K562 (cell line): ENCODE measurements around the gene KIF14. TPM values are rescaled to one million over a fixed set of nuclear protein-coding genes. Genes with fewer than 3 reads are reported as not detected.
A peak's percentile ranks its signal among the peaks of the same experiment; 100 is the strongest.

Source experiments
- ATAC-seq: fragments of 200-7000 bp; cut with Tn5 transposase; 3 replicates; pipeline ENCODE4 v1.9.1; 2020; ENCODE audit warnings: moderate library complexity
- BruUV-seq: library from RNA; stranded (reverse); fragments of 400-500 nt; replicated peaks from 2 replicates; lab custom pipeline; 2021; lab: Mats Ljungman, UMichigan
- CTCF ChIA-PET: fragments of 300-600 bp; formaldehyde crosslinking; extraction: SDS; loops from one replicate; lab custom pipeline; 2021; ENCODE audit warnings: low intra/inter-chr PET ratio; lab: Yijun Ruan, JAX
- POLR2A ChIA-PET: fragments of 300-600, 350-650 bp; sonication (Branson Sonifier 250); formaldehyde crosslinking; extraction: SDS; loops from one replicate; lab custom pipeline; 2021; ENCODE audit warnings: antibody characterized with exemption, inconsistent platforms; lab: Yijun Ruan, JAX
- DNase-seq, 4 experiments: peaks; one replicate each; pipeline versions ENCODE4 v3.0.0 to v3.0.0-alpha.2; 2011 to 2018; ENCODE audit warnings: low spot score in 3 of 4, mixed read lengths in 3 of 4; ENCODE audit errors: extremely low read depth in 1 of 4
- FAIRE-seq: peaks from 2 replicates; lab custom pipeline; 2011; peaks lifted over from hg19 to GRCh38; lab: Jason Lieb, UNC
- H2AFZ ChIP-seq: 2 replicates; pipeline ENCODE4 v1.6.0; 2011; ENCODE audit warnings: low read depth, low read length, control low read depth, inconsistent platforms
- H3K27ac ChIP-seq: fragments of 200-600 bp; 3 replicates; pipeline ENCODE4 v1.8.0; 2011; ENCODE audit warnings: low read depth, mild to moderate bottlenecking, control low read depth, inconsistent platforms, low read length, moderate library complexity, mixed read lengths; ENCODE audit errors: extremely low read depth
- H3K27me3 ChIP-seq, 2 experiments: fragments of 300-600 bp in 1 of 2; 2 replicates in 1 of 2; 3 replicates in 1 of 2; pipeline versions ENCODE4 v1.6.0 to v1.8.0; 2011; ENCODE audit warnings: inconsistent platforms in 2 of 2, low read length in 2 of 2, mild to moderate bottlenecking in 1 of 2, mixed read lengths in 1 of 2, moderate library complexity in 1 of 2; ENCODE audit not compliant: control insufficient read depth in 2 of 2, insufficient read depth in 2 of 2
- H3K36me3 ChIP-seq: fragments of 300-600 bp; 3 replicates; pipeline ENCODE4 v1.8.0; 2011; ENCODE audit warnings: mild to moderate bottlenecking, low read length, inconsistent platforms; ENCODE audit not compliant: control insufficient read depth, insufficient read depth
- H3K4me1 ChIP-seq, 2 experiments: fragments of 200-600 bp in 1 of 2; replicated peaks in 1 of 2; 2 replicates in 1 of 2; 3 replicates in 1 of 2; pipeline versions ENCODE4 v1.5.1 to v1.8.0; 2011; ENCODE audit warnings: inconsistent platforms in 2 of 2, low read length in 2 of 2, mild to moderate bottlenecking in 1 of 2, mixed read lengths in 1 of 2, moderate library complexity in 1 of 2; ENCODE audit not compliant: control insufficient read depth in 2 of 2, insufficient read depth in 2 of 2
- H3K4me2 ChIP-seq: 2 replicates; pipeline ENCODE4 v1.6.1; 2011; ENCODE audit warnings: low read length, control low read depth, inconsistent platforms, mixed read lengths; ENCODE audit not compliant: insufficient read depth
- H3K4me3 ChIP-seq: fragments of 200-600 bp; sonication (generic), shearing (Covaris generic); 2 replicates; pipeline ENCODE4 v1.5.1; 2016; ENCODE audit warnings: control low read depth, inconsistent platforms
- H3K79me2 ChIP-seq: fragments of 200-600 bp; 3 replicates; pipeline ENCODE4 v1.8.0; 2011; ENCODE audit warnings: low read length, inconsistent platforms; ENCODE audit not compliant: control insufficient read depth, insufficient read depth
- H3K9ac ChIP-seq, 2 experiments: 2 replicates each; pipeline versions ENCODE4 v1.6.0 to v1.6.1; 2011; ENCODE audit warnings: low read depth in 2 of 2, low read length in 2 of 2, control low read depth in 1 of 2, inconsistent platforms in 1 of 2, mild to moderate bottlenecking in 1 of 2, mixed read lengths in 1 of 2; ENCODE audit not compliant: insufficient read depth in 1 of 2
- H3K9me1 ChIP-seq: one replicate; pipeline ENCODE4 v1.6.0; 2011; ENCODE audit warnings: inconsistent platforms, mild to moderate bottlenecking, low read length, moderate library complexity; ENCODE audit not compliant: control insufficient read depth, insufficient read depth
- H3K9me3 ChIP-seq: replicated peaks from 2 replicates; pipeline ENCODE4 v1.5.1; 2011; ENCODE audit warnings: low read depth, low read length, inconsistent platforms; ENCODE audit not compliant: control insufficient read depth, insufficient read depth
- H4K20me1 ChIP-seq: replicated peaks from 2 replicates; pipeline ENCODE4 v1.6.1; 2011; ENCODE audit warnings: low read length, inconsistent platforms, mixed read lengths; ENCODE audit not compliant: control insufficient read depth, insufficient read depth
- ADNP ChIP-seq: fragments of 200-800 bp; sonication (Bioruptor generic); IDR thresholded peaks from 2 replicates; pipeline ENCODE4 v1.6.1; 2016; ENCODE audit warnings: missing genetic modification characterization, missing compliant biosample characterization
- AFF1 ChIP-seq, 2 experiments: fragments of 450-650 bp; IDR thresholded peaks; 2 replicates each; pipeline ENCODE4 v1.6.1; 2018; ENCODE audit warnings: mild to moderate bottlenecking in 2 of 2, low read depth in 1 of 2; ENCODE audit not compliant: partially characterized antibody in 2 of 2
- ZNF395 ChIP-seq: fragments of 200-800 bp; sonication (Bioruptor generic); IDR thresholded peaks from 2 replicates; pipeline ENCODE4 v1.6.1; 2017; ENCODE audit warnings: missing genetic modification characterization, missing compliant biosample characterization
- ZNF561 ChIP-seq: fragments of 450-650 bp; formaldehyde crosslinking; conservative IDR thresholded peaks from 2 replicates; pipeline ENCODE4 v1.4.0; 2020; ENCODE audit warnings: mild to moderate bottlenecking, moderate library complexity
- WGBS: fragments of 100-300 bp; shearing (Covaris generic); methylation state at CpG from one replicate; pipeline ENCODE4 v1.1.6; 2016; ENCODE audit warnings: low coverage, mixed read lengths; ENCODE audit not compliant: insufficient coverage; ENCODE audit errors: missing lambda C conversion rate; 5-methylcytosine and 5-hydroxymethylcytosine counted together
- in situ Hi-C: fragments of 300-500 bp; cut with MboI; formaldehyde crosslinking; loops from 4 replicates; pipeline ENCODE4 v1.15.0; 2018; ENCODE audit warnings: inconsistent platforms, mixed read lengths
- intact Hi-C: fragments of 100-400 bp; cut with micrococcal nuclease; formaldehyde crosslinking; loops from 2 replicates; pipeline ENCODE4 v1.14.2; 2022
- polyA plus RNA-seq, 8 experiments: library from polyadenylated mRNA; depleted of rRNA in 4 of 8; stranded (reverse) in 5 of 8; unstranded in 3 of 8; fragments of >200 nt; fragmentation: Nextera tagmentation in 2 of 8; fragmentation: Illumina TruSeq in 1 of 8; extraction: Ambion mirVana in 2 of 8; extraction: Trizol in 1 of 8; gene quantifications; 2 replicates each; pipeline versions ENCODE4 v1.2.1 to v1.2.3, GENCODE V29; 2011 to 2014; ENCODE audit warnings: inconsistent platforms in 1 of 8, missing spikeins in 1 of 8
- total RNA-seq, 7 experiments: library from RNA; depleted of rRNA in 6 of 7; stranded (reverse); fragments of >200 nt in 6 of 7; fragmentation: Illumina TruSeq in 2 of 7; extraction: Trizol in 2 of 7; gene quantifications; 2 replicates each; pipeline versions ENCODE4 v1.2.1 to v1.2.3, GENCODE V29; 2011 to 2021; ENCODE audit warnings: low replicate concordance in 1 of 7

KIF14 gene
- total and polyA plus RNA-seq, 9 of the 15 experiments (the other 6 are each of a cell fraction or from before 2014, with no cell fraction given), result 11.5 to 47.4 (median 29.0) TPM

GRCh38 chr1:200619894-200620272 lies 668 bp downstream of the KIF14 start (continued):
- peak; percentile 3; the same call in 1 of the 2 replicates for TF ChIP-seq ZNF395 (CRISPR knock-in tag)

GRCh38 chr1:200610846-200611245 lies 9.7 kb downstream of the KIF14 start:
- no peak for TF ChIP-seq AFF1 (IDR thresholded peaks at IDR 0.05; ENCODE audit: low read depth in 1 of 2, partially characterized antibody in 2 of 2)
- TF ChIP-seq ADNP (tag), result no peak
- no peak for TF ChIP-seq ZNF561
- no peak overlapping the region for H2AFZ ChIP-seq
- no peaks in the 10 kb centered on the region for H3K9me3 ChIP-seq
- ChIA-PET CTCF (no interaction called here), POLR2A (interaction anchor here (1.0 kb wide), 2 partner anchors 14 to 17 kb away, joined by 4 to 5 read pairs; no protein-coding TSS in a partner anchor)
- H3K9me1 ChIP-seq, result no peaks in the 10 kb centered on the region
- no peaks in the 10 kb centered on the region for H3K4me1 ChIP-seq
- no peak overlapping the region for H3K4me2 ChIP-seq
- intact Hi-C loops (no loop called here), in situ Hi-C loops (no loop called here)
- H3K27ac ChIP-seq, result no peak overlapping the region
- H3K79me2 ChIP-seq, result no peaks in the 10 kb centered on the region
- H3K4me3 ChIP-seq, result no peak overlapping the region
- DNase-seq (no peak), ATAC-seq (peak; percentile 20; the same call in 1 of the 3 replicates), FAIRE-seq (no peak)
- no peaks in the 10 kb centered on the region for H3K27me3 ChIP-seq
- BruUV-seq, result no TSS peak
- H3K36me3 ChIP-seq, result peaks cover 86% of the 10 kb centered on the region
- H4K20me1 ChIP-seq, result no peaks in the 10 kb centered on the region
- WGBS, result 76% methylated on average over 2 of the region's 2 CpGs
- no peak overlapping the region for H3K9ac ChIP-seq
